CD14-positive monocyte (primary cell): ENCODE data around the gene LEKR1. TPM values are rescaled to one million over a fixed set of nuclear protein-coding genes. Genes with fewer than 3 reads are reported as not detected.

ENCODE experiments used
- DNase-seq, 3 donors: peaks; one replicate each; pipeline ENCODE4 v3.0.0-alpha.2; 2011 to 2022
- H2AFZ ChIP-seq: 2 replicates; pipeline ENCODE4 v1.6.0; 2012; ENCODE audit warnings: mild to moderate bottlenecking, low read depth, low read length, inconsistent platforms; ENCODE audit not compliant: insufficient read depth, poor library complexity, severe bottlenecking
- H3K27ac ChIP-seq, 2 donors: 1 replicate in 1 of 2; 2 replicates in 1 of 2; pipeline ENCODE4 v1.5.1; 2012 to 2013; ENCODE audit warnings: low read length in 2 of 2, control low read depth in 1 of 2, inconsistent platforms in 1 of 2, low read depth in 1 of 2, mild to moderate bottlenecking in 1 of 2
- H3K27me3 ChIP-seq, 2 donors: one replicate each; pipeline versions ENCODE4 v1.6.0 to v1.6.1; 2011 to 2013; ENCODE audit warnings: low read length in 2 of 2; ENCODE audit not compliant: control insufficient read depth in 2 of 2, insufficient read depth in 2 of 2
- H3K36me3 ChIP-seq, 2 donors: replicated peaks in 1 of 2; 1 replicate in 1 of 2; 2 replicates in 1 of 2; pipeline versions ENCODE4 v1.5.1 to v1.6.1; 2012 to 2013; ENCODE audit warnings: low read length in 2 of 2, control low read depth in 1 of 2, inconsistent platforms in 1 of 2, mild to moderate bottlenecking in 1 of 2; ENCODE audit not compliant: insufficient read depth in 2 of 2, control insufficient read depth in 1 of 2
- H3K4me1 ChIP-seq, 2 donors: 1 replicate in 1 of 2; 2 replicates in 1 of 2; pipeline versions ENCODE4 v1.5.1 to v1.6.1; 2012 to 2013; ENCODE audit warnings: low read length in 2 of 2, control low read depth in 1 of 2, inconsistent platforms in 1 of 2, mild to moderate bottlenecking in 1 of 2, moderate library complexity in 1 of 2; ENCODE audit not compliant: insufficient read depth in 2 of 2, control insufficient read depth in 1 of 2
- H3K4me2 ChIP-seq: replicated peaks from 2 replicates; pipeline ENCODE3; 2012; ENCODE audit warnings: low read length, moderate library complexity, mild to moderate bottlenecking; ENCODE audit not compliant: poor library complexity, severe bottlenecking; ENCODE audit errors: extremely low read depth
- H3K4me3 ChIP-seq, 3 experiments: fragments of 200-600 bp in 1 of 3; sonication (generic) in 1 of 3; replicated peaks in 1 of 3; 1 replicate in 2 of 3; 2 replicates in 1 of 3; pipeline ENCODE4 v1.5.1; 2011 to 2013; ENCODE audit warnings: low read length in 3 of 3, mild to moderate bottlenecking in 3 of 3, control low read depth in 2 of 3, low read depth in 2 of 3, inconsistent platforms in 1 of 3, moderate library complexity in 1 of 3
- H3K79me2 ChIP-seq: 2 replicates; pipeline ENCODE4 v1.6.0; 2012; ENCODE audit warnings: mild to moderate bottlenecking, control low read depth, inconsistent platforms, low read length, moderate library complexity; ENCODE audit not compliant: insufficient read depth
- H3K9ac ChIP-seq: 2 replicates; pipeline ENCODE4 v1.6.0; 2017; ENCODE audit warnings: low read length, mild to moderate bottlenecking; ENCODE audit not compliant: insufficient read depth, poor library complexity, severe bottlenecking
- H3K9me3 ChIP-seq, 2 donors: replicated peaks in 1 of 2; 1 replicate in 1 of 2; 2 replicates in 1 of 2; pipeline versions ENCODE4 v1.5.1 to v1.6.1; 2012 to 2013; ENCODE audit warnings: low read length in 2 of 2, control low read depth in 1 of 2; ENCODE audit not compliant: control insufficient read depth in 1 of 2, insufficient read depth in 1 of 2
- H4K20me1 ChIP-seq: 2 replicates; pipeline ENCODE4 v1.6.0; 2012; ENCODE audit warnings: mild to moderate bottlenecking, low read length, control low read depth, moderate library complexity; ENCODE audit not compliant: insufficient read depth
- H3K27ac Mint-ChIP-seq, 7 donors: one replicate each; pipeline ENCODE4 v1.8.0; 2020; ENCODE audit warnings: mild to moderate bottlenecking in 7 of 7, mixed read lengths in 7 of 7, moderate library complexity in 6 of 7, inconsistent platforms in 2 of 7
- H3K27me3 Mint-ChIP-seq, 3 donors: one replicate each; pipeline ENCODE4 v1.8.0; 2021 to 2022; ENCODE audit warnings: low read depth in 3 of 3, mild to moderate bottlenecking in 3 of 3, mixed read lengths in 3 of 3, moderate library complexity in 3 of 3, inconsistent platforms in 1 of 3
- H3K36me3 Mint-ChIP-seq, 2 donors: one replicate each; pipeline ENCODE4 v1.8.0; 2020; ENCODE audit warnings: mixed read lengths in 2 of 2, inconsistent platforms in 1 of 2, mild to moderate bottlenecking in 1 of 2
- H3K4me1 Mint-ChIP-seq: one replicate; pipeline ENCODE4 v1.8.0; 2020; ENCODE audit warnings: mild to moderate bottlenecking, mixed read lengths
- H3K4me3 Mint-ChIP-seq, 2 donors: one replicate each; pipeline ENCODE4 v1.8.0; 2020; ENCODE audit warnings: mild to moderate bottlenecking in 2 of 2, mixed read lengths in 2 of 2, moderate library complexity in 1 of 2
- H3K9me3 Mint-ChIP-seq, 7 donors: one replicate each; pipeline ENCODE4 v1.8.0; 2020 to 2022; ENCODE audit warnings: mixed read lengths in 7 of 7, mild to moderate bottlenecking in 6 of 7, moderate library complexity in 6 of 7, inconsistent platforms in 2 of 7
- WGBS: methylation state at CpG from one replicate; pipeline ENCODE4 v1.1.5; 2013; ENCODE audit warnings: missing lambda C conversion rate; ENCODE audit not compliant: insufficient coverage; 5-methylcytosine and 5-hydroxymethylcytosine counted together
- intact Hi-C, 2 donors: fragments of 100-400 bp; cut with micrococcal nuclease; formaldehyde crosslinking; loops; one replicate each; pipeline versions ENCODE4 v1.15.0 to v1.15.1; 2023
- polyA plus RNA-seq, 3 donors: library from polyadenylated mRNA; depleted of rRNA in 1 of 3; unstranded in 2 of 3; stranded (reverse) in 1 of 3; fragments of 300-500 nt in 2 of 3; fragments of >200 nt in 1 of 3; fragmentation: Illumina TruSeq in 2 of 3; gene quantifications; 1 replicate in 2 of 3; 2 replicates in 1 of 3; pipeline ENCODE4 v1.2.3, GENCODE V29; 2012 to 2021
- TF ChIP-seq, protein P1 (sequence below): fragments of 200-600 bp; IDR thresholded peaks from one replicate; pipeline ENCODE4 v1.8.0; 2022; ENCODE audit warnings: antibody characterized with exemption, mild to moderate bottlenecking

LEKR1 gene
- polyA plus RNA-seq, 3 donors, result 0.51 to 0.80 TPM; not detected in 1

DNA sequence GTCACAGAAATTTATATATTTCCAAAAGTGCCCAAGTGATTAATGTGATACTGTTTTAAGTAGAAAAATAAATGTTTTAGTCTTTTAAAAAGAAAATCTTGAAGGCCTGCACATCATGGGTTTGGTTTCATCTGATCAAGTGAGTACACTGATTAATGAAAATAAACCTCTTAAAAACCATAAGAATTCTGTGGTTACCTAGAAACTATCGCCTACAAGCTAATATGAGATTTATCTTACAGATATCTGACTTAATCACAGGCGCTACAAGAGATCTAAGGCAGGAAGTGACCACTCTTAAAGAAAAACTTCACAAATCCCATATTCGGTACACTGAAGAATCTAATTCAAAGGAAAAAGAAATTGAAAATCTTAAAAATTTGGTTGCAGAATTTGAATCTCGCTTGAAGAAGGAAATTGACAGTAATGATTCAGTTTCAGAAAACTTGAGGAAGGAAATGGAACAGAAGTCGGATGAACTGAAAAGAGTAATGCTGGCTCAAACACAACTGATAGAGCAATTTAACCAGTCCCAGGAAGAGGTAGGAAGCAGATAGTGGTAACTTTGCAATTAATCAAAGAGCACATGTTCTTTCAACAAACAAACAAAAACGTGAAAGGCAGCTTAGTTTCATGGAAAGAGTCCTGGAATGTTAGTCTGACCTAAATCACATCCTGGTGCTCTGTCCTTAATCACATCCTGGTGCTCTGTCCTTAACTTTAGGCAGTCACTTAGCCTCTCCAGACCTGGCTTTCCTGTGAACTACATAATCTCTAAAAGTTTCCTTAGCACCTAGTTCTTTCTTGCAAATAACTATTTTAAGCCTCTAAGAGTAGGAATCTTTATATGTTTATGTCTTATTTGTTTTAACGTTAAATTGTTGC lies 201.9 kb downstream of the LEKR1 start:
- H3K4me1 Mint-ChIP-seq, result peaks cover 6% of the 10 kb centered on the region
- H3K4me3 ChIP-seq, result no peak overlapping the region
- no peaks in the 10 kb centered on the region for H3K27me3 ChIP-seq
- no peaks in the 10 kb centered on the region for H3K79me2 ChIP-seq
- H3K27ac ChIP-seq, result no peak overlapping the region
- intact Hi-C loops, result no loop called here
- no peak overlapping the region for H3K4me2 ChIP-seq
- H3K4me1 ChIP-seq, result peaks cover 3 to 7% of the 10 kb centered on the region in 2 donors
- H3K27me3 Mint-ChIP-seq, result peaks cover 0 to 2% (median 1%) of the 10 kb centered on the region in 3 donors
- no peak overlapping the region for H2AFZ ChIP-seq
- H3K27ac Mint-ChIP-seq, result no peak overlapping the region
- TF ChIP-seq, protein P1, sequence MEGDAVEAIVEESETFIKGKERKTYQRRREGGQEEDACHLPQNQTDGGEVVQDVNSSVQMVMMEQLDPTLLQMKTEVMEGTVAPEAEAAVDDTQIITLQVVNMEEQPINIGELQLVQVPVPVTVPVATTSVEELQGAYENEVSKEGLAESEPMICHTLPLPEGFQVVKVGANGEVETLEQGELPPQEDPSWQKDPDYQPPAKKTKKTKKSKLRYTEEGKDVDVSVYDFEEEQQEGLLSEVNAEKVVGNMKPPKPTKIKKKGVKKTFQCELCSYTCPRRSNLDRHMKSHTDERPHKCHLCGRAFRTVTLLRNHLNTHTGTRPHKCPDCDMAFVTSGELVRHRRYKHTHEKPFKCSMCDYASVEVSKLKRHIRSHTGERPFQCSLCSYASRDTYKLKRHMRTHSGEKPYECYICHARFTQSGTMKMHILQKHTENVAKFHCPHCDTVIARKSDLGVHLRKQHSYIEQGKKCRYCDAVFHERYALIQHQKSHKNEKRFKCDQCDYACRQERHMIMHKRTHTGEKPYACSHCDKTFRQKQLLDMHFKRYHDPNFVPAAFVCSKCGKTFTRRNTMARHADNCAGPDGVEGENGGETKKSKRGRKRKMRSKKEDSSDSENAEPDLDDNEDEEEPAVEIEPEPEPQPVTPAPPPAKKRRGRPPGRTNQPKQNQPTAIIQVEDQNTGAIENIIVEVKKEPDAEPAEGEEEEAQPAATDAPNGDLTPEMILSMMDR, result no peak
- no peaks in the 10 kb centered on the region for H4K20me1 ChIP-seq
- H3K36me3 Mint-ChIP-seq, result no peaks in the 10 kb centered on the region
- no peak overlapping the region for H3K9ac ChIP-seq
- no peaks in the 10 kb centered on the region for H3K36me3 ChIP-seq
- H3K9me3 ChIP-seq, result no peaks in the 10 kb centered on the region
- DNase-seq, result no peak
- H3K4me3 Mint-ChIP-seq, result no peak overlapping the region
- peaks cover 0 to 5% (median 0%) of the 10 kb centered on the region in 7 donors for H3K9me3 Mint-ChIP-seq
- 0% methylated on average over 1 of the region's 7 CpGs for WGBS

DNA sequence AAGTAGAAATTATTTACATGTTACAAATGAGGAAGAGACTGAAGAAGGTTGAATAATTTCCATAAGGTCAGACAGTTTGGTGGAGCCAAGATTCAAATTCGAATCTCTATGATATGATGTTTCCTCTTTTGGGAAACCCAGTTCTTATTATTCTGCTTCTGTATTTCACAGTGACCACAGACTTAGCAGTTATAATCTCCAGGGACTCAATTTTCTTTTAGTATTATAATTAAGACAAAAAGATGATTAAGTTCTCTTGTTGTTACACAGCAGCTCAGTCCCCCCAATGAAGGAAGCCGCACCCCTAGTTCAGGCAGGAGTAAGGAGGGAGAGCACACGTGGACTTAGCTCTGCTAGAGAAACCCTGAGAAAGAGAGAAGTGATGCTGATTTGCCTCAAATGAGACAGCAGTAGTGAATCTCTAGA lies 203.2 kb downstream of the LEKR1 start:
- H3K4me3 ChIP-seq, result no peak overlapping the region
- Mint-ChIP-seq H3K4me3 (no peak overlapping the region), H3K9me3 (peaks cover 0 to 5% (median 0%) of the 10 kb centered on the region in 7 donors), H3K27ac (peak overlapping the region in 1 of 7 donors; percentile 61), H3K4me1 (peaks cover 6% of the 10 kb centered on the region), H3K27me3 (peaks cover 0 to 2% (median 1%) of the 10 kb centered on the region in 3 donors), H3K36me3 (no peaks in the 10 kb centered on the region)
- H4K20me1 ChIP-seq, result no peaks in the 10 kb centered on the region
- DNase-seq, result peak; percentile 2 to 33 (median 24)
- intact Hi-C loops, result no loop called here
- no peaks in the 10 kb centered on the region for H3K9me3 ChIP-seq
- H3K79me2 ChIP-seq, result no peaks in the 10 kb centered on the region
- TF ChIP-seq, protein P1, result no peak
- H3K4me1 ChIP-seq, result peaks cover 3 to 7% of the 10 kb centered on the region in 2 donors
- whole genome bisulfite sequencing, result no CpG with 5 or more reads among the region's 3 CpGs
- H3K9ac ChIP-seq, result no peak overlapping the region
- no peak overlapping the region for H3K27ac ChIP-seq
- H3K27me3 ChIP-seq, result no peaks in the 10 kb centered on the region
- no peak overlapping the region for H3K4me2 ChIP-seq
- no peak overlapping the region for H2AFZ ChIP-seq
- no peaks in the 10 kb centered on the region for H3K36me3 ChIP-seq
